Transverse colon (tissue), 4 donors: Measurements from ENCODE around the gene KCNH2. TPM values are rescaled to one million over a fixed set of nuclear protein-coding genes. Genes with fewer than 3 reads are reported as not detected.

Experiments used
- DNase-seq: peaks from one replicate; pipeline ENCODE4 v3.0.0-alpha.2; 2019
- H3K27ac ChIP-seq, 4 donors: fragments of 200-600 bp; sonication (generic); 2 replicates each; pipeline ENCODE4 v1.5.1; 2016 to 2018; ENCODE audit warnings: inconsistent platforms in 4 of 4
- H3K27me3 ChIP-seq: fragments of 200-600 bp; sonication (generic); 2 replicates; pipeline ENCODE4 v1.5.1; 2017; ENCODE audit warnings: inconsistent platforms
- H3K36me3 ChIP-seq, 4 donors: fragments of 200-600 bp; sonication (generic); 2 replicates each; pipeline ENCODE4 v1.5.1; 2017 to 2019; ENCODE audit warnings: inconsistent platforms in 4 of 4
- H3K4me1 ChIP-seq, 4 donors: fragments of 200-600 bp; sonication (generic); 2 replicates each; pipeline ENCODE4 v1.5.1; 2017 to 2020; ENCODE audit warnings: inconsistent platforms in 4 of 4
- H3K4me3 ChIP-seq, 4 donors: fragments of 200-600 bp; sonication (generic); 1 replicate in 1 of 4; 2 replicates in 3 of 4; pipeline versions ENCODE4 v1.5.1 to v1.6.1; 2017 to 2019; ENCODE audit warnings: inconsistent platforms in 4 of 4
- H3K9me3 ChIP-seq, 2 donors: fragments of 200-600 bp; sonication (generic); 2 replicates each; pipeline ENCODE4 v1.5.1; 2017 to 2019; ENCODE audit warnings: inconsistent platforms in 2 of 2
- CTCF ChIP-seq, 5 experiments: fragments of 200-600 bp in 3 of 5; fragments of 450-650 bp in 2 of 5; sonication (generic) in 3 of 5; IDR thresholded peaks; 1 replicate in 2 of 5; 2 replicates in 3 of 5; pipeline ENCODE4 v1.5.1; 2016 to 2017; ENCODE audit warnings: antibody characterized with exemption in 5 of 5, inconsistent platforms in 3 of 5, mild to moderate bottlenecking in 2 of 5, moderate library complexity in 1 of 5
- EP300 ChIP-seq: sonication (generic); formaldehyde crosslinking; IDR thresholded peaks from one replicate; pipeline ENCODE4 v1.6.1; 2017; ENCODE audit warnings: antibody characterized with exemption, low read depth
- POLR2A ChIP-seq: fragments of 450-650 bp; IDR thresholded peaks from one replicate; pipeline ENCODE4 v1.6.1; 2016; ENCODE audit warnings: antibody characterized with exemption, mild to moderate bottlenecking, moderate library complexity
- POLR2AphosphoS5 ChIP-seq, 3 donors: sonication (generic); formaldehyde crosslinking; IDR thresholded peaks; one replicate each; pipeline ENCODE4 v1.6.1; 2016; ENCODE audit warnings: antibody characterized with exemption in 3 of 3
- WGBS, 2 donors: methylation state at CpG; one replicate each; pipeline ENCODE4 v1.1.5; 2018; ENCODE audit warnings: low coverage in 1 of 2; 5-methylcytosine and 5-hydroxymethylcytosine counted together
- in situ Hi-C, 4 donors: fragments of 200-750 bp; cut with MboI; loops; one replicate each; pipeline versions ENCODE4 v1.15.0 to v1.15.1; 2017; ENCODE audit warnings: low sequenced_read_pairs in 3 of 4, low pct_ligation_motif_present in 1 of 4, low pct_unique_long_range_greater_than_20kb in 1 of 4
- intact Hi-C: fragments of 100-400 bp; cut with DNase I; formaldehyde crosslinking; loops from one replicate; pipeline ENCODE4 v1.15.1; 2023; ENCODE audit warnings: low total_unique reads
- total RNA-seq, 4 donors: library from RNA; depleted of rRNA; stranded (reverse); fragments of >200 nt; gene quantifications; one replicate each; pipeline ENCODE4 v1.1.0, GENCODE V29; 2016

Gene KCNH2
- total RNA-seq, 4 donors from 2014 or later: 9.5 to 39.0 (median 19.3) TPM

- in situ Hi-C loops: no loop called here
- Histone ChIP-seq H3K27me3 (peaks cover 15% of the 10 kb centered on the region), H3K27ac (peak overlapping the region; percentile 69 to 93 (median 80)), H3K4me1 (peaks cover 6 to 22% (median 9%) of the 10 kb centered on the region in 4 donors), H3K36me3 (no peaks in the 10 kb centered on the region), H3K4me3 (peak overlapping the region; percentile 7 to 35 (median 22)), H3K9me3 (no peaks in the 10 kb centered on the region)
- 61% methylated on average over 23 of the region's 38 CpGs; no CpG with 5 or more reads in 1 of the 2 donors for WGBS, 2 donors
- TF ChIP-seq CTCF (IDR thresholded peaks at IDR 0.05) (peak in 2 of 5 experiments; percentile 9 to 10), EP300 (no peak), POLR2AphosphoS5 (IDR thresholded peaks at IDR 0.05) (peak in 1 of 3 donors; percentile 32), POLR2A (no peak)
- peak; percentile 60 for DNase-seq
- intact Hi-C loops: no loop called here
These were observed 22.4 kb downstream of the KCNH2 start for GRCh38 chr7:150955519-150956394.

GRCh38 chr7:150954986-150955518 is 23.1 kb downstream of the KCNH2 start:
- Histone ChIP-seq H3K27ac (peak overlapping the region; percentile 69 to 93 (median 80)), H3K4me1 (peaks cover 6 to 22% (median 9%) of the 10 kb centered on the region in 4 donors), H3K36me3 (no peaks in the 10 kb centered on the region), H3K4me3 (peak overlapping the region; percentile 7 to 35 (median 22)), H3K27me3 (peaks cover 15% of the 10 kb centered on the region), H3K9me3 (no peaks in the 10 kb centered on the region)
- TF ChIP-seq POLR2A (no peak), EP300 (no peak), CTCF (IDR thresholded peaks at IDR 0.05) (no peak), POLR2AphosphoS5 (IDR thresholded peaks at IDR 0.05) (no peak)
- in situ Hi-C loops (no loop called here), intact Hi-C loops (no loop called here)
- WGBS, 2 donors: 67% methylated on average over 19 of the region's 21 CpGs; no CpG with 5 or more reads in 1 of the 2 donors
- no peak for DNase-seq

GRCh38 chr7:150954201-150954985 is 23.7 kb downstream of the KCNH2 start:
- Histone ChIP-seq H3K36me3 (no peaks in the 10 kb centered on the region), H3K9me3 (no peaks in the 10 kb centered on the region), H3K4me3 (peak overlapping the region in 3 of 4 donors; percentile 13 to 35 (median 30)), H3K27me3 (peaks cover 15% of the 10 kb centered on the region), H3K27ac (peak overlapping the region; percentile 69 to 93 (median 80)), H3K4me1 (peaks cover 6 to 22% (median 9%) of the 10 kb centered on the region in 4 donors)
- TF ChIP-seq EP300 (no peak), CTCF (IDR thresholded peaks at IDR 0.05) (no peak), POLR2A (no peak), POLR2AphosphoS5 (IDR thresholded peaks at IDR 0.05) (no peak)
- DNase-seq: no peak
- WGBS, 2 donors: 83% methylated on average over 9 of the region's 9 CpGs; no CpG with 5 or more reads in 1 of the 2 donors
- intact Hi-C loops: no loop called here
- in situ Hi-C loops: no loop called here
